HG03432 (cell line): ENCODE results near the gene CACNA2D2.

Source experiments
- ATAC-seq: cut with Tn5 transposase; IDR thresholded peaks from one replicate; pipeline ENCODE4 v1.9.1; 2021; ENCODE audit warnings: mild to moderate bottlenecking, moderate library complexity; ENCODE audit not compliant: unreplicated experiment

Gene CACNA2D2

DNA sequence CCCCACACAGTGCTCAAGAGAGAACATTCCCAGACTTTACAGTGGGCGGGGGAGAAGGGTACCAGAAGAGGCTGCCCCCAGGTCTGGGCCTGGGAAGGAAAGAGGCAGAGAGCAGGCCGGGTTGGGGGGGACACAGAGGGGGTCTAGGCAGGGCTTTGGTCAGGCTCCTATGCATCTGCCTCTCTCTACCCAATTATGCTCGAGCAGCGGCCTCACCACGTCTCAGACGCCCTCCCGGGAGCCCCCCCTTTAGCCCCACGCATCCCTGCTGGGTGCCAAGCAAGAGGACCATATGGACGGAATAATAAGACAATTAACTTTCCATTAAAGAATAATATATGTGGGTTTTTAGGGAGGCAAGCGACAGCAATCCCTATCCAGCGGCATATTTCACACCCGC, 32.8 kb downstream of the CACNA2D2 start:
- no peak for ATAC-seq

- no peak for ATAC-seq
These were observed 35.5 kb downstream of the CACNA2D2 start for GRCh38 chr3:50467919-50468318.

DNA sequence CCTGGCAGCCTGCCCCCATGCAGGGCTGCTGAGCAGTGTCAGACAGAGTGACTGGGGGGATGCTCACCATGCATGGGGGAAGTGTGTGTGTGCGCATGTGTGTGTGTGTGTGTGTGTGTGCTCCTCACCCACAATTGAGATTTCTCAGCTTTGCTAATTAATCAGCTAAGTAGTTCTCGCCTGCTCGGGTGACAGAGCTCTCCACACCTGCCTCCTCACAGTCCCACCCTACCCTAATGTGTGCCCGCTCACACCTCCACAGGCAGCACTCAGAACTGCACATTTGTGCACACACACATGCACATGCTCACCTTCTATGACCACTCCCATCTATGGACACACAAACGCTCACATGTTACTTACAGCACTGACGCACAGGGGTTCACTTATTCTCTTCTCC, 37.3 kb downstream of the CACNA2D2 start:
- no peak for ATAC-seq

DNA sequence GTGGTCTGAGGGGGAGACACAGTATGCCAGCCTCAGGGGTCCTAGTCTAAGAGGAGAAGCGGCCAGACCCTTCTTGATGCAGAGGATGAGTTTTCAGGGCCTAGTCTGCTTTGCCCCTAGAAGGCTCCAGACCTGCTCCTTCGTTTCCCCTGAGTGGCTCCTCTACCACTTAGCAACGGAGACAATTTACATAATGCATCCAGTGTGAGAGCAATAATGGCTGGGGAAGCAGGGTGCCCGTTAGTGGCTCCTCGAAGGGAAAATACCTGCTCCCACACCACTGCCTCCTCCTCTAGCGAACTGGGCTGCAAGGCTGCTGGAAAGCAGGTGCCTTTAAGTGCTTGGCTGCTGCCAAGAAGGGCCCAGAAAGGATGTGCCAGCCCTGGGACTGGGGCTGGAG, 38.9 kb downstream of the CACNA2D2 start:
- no peak for ATAC-seq

- no peak for ATAC-seq
These were observed 43.6 kb downstream of the CACNA2D2 start for GRCh38 chr3:50459785-50460184.

DNA sequence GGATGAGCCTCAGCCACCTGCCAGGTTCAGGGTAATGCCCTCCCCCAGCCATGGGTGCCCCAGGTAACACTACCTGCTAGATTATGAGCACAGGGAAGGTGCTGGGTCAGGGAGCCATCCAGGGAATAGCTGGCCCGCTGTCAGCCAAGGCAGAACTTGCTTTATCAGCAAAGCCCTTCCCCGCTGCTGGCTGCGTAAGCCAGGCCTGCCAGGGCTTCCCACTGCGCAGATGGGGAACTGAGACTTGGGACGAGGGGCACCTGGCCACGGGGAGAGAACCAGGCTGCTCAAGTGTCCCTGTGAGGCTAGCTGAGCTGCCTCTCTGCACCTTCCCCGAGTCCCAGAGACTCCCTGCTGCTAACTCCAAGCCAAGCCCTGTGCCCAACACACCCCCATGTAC, 45.4 kb downstream of the CACNA2D2 start:
- no peak for ATAC-seq

DNA sequence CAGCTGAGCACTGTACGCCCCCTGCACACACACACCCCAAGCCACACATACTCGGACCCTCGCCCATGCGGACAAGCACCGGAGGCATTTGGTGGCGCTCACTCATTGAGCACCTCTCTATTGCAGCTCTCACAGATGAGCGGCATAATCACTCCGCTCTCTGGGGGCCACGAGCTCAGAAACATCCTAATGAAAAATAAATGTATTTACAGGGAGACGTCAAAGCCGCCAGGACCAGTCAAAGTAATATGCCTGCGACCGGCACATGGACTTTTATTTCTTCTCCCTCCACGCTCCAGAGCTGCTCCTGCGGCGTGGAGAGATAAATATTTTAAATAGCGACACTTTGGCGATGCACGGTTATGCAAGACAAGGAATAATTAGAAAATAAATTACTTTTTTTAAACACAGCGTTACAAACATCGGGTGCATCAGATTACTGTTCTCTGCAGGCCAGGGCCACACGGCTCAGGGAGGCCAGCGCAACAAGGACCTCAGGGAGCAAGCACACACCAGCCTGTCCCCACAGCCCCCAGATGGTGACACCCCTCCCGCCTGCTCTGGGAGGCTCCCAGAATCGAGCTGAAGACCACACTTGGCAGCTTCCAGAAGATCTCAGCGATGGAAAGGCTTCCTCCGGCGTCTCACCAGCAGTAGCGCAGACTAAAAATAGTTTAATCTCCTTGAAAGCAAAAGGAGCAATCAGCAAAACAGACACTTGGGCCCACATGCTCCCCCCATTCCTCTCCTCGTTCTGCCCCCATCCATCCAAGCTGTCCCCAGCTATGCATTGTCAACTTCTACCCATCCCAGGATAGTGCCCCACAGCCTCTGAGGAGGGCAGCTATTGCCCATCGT, 48.0 kb downstream of the CACNA2D2 start:
- no peak for ATAC-seq

DNA sequence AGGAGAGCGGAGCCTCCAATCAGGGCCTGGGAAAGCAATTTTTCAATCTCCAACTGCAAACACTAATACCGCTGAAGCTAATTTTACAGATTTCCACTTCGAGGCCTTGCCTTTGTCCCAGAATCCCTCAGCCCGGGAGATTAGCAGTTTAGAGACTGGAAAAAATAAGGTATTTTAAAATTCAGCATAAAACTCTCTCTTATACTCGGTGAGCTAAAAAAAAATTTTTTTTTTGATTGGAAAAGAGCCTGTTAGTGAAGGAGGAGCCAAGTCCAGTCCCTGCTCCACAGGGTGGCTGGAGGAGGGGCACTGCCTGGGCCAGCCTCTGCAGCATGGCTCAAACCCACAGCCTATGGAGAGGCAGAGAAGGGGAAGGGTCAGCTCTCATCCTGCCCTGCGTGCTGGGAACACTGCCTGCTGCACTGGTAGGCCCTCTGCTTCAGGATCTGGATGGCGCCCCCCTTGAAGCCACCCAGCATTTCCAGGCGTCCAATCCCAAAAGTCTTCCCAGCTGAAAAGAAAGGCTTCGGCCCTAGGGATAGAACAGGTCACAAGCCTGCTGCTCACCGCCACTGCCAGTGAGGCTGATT, 48.9 kb downstream of the CACNA2D2 start:
- no peak for ATAC-seq

- ATAC-seq: no peak
These were observed 49.5 kb downstream of the CACNA2D2 start for GRCh38 chr3:50453907-50454306.

DNA sequence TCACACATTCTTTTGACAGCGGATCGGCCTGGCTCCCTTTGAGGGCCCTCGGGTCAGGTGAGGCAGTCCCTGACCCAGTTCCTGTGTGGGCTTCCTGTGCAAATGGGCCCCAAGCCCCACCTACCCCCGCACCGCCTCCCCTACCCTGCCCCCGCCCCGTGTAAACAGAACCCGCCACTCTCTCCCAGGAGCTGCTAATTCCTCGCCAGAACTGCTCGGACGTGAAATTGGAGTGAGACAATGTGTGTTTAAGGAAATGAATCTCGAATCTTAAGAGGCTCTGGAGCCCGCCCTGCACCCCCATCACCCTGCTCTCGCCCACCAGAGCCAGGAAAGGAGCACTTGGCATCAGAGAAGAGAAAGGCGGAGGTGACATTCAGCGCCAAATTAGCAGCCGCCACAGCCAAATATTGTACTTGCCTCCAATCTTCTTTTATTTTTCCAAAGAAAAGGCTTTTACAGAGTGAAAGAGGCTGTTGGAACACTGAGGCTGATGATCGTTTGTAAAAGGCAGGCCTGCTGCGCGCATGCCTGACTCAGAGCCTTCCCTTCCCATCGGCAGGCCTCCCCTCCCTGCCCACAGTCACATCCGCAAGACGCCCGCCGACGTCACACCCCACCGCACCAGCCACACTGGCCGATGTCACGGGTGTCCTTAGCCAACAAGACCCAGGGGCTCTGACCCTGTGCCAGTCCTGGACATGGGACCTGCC, 53.1 kb downstream of the CACNA2D2 start:
- no peak for ATAC-seq

- no peak for ATAC-seq
These were observed 54.5 kb downstream of the CACNA2D2 start for GRCh38 chr3:50448752-50449539.

GRCh38 chr3:50447290-50447840, 56.1 kb downstream of the CACNA2D2 start:
- no peak for ATAC-seq

- no peak for ATAC-seq
These were observed 57.5 kb downstream of the CACNA2D2 start for GRCh38 chr3:50445919-50446318.

- ATAC-seq: no peak
These were observed 58.7 kb downstream of the CACNA2D2 start for GRCh38 chr3:50444782-50445181.

DNA sequence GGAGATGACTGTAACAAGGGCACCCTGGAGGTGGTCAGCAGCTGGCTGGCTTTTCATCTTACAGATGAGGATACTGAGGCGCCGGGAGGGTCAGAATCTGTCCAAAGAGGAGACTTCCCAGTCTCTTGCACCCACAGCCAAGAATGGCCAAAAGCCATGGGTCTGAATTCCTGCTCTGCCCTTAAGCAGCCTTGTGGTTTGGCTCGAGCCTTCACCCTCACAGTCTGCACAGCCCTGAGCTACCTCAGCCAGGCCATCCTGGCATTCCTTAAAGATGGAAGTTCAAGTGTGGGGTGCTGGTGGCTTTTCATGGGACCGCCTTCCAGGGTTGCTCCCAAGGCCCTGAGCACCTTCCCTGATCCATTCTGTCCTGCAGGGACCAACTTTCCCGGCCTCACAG, 59.2 kb downstream of the CACNA2D2 start:
- ATAC-seq: no peak

- no peak for ATAC-seq
These were observed 60.4 kb downstream of the CACNA2D2 start for GRCh38 chr3:50442945-50443579.

GRCh38 chr3:50441424-50442217, 61.8 kb downstream of the CACNA2D2 start:
- ATAC-seq: no peak

DNA sequence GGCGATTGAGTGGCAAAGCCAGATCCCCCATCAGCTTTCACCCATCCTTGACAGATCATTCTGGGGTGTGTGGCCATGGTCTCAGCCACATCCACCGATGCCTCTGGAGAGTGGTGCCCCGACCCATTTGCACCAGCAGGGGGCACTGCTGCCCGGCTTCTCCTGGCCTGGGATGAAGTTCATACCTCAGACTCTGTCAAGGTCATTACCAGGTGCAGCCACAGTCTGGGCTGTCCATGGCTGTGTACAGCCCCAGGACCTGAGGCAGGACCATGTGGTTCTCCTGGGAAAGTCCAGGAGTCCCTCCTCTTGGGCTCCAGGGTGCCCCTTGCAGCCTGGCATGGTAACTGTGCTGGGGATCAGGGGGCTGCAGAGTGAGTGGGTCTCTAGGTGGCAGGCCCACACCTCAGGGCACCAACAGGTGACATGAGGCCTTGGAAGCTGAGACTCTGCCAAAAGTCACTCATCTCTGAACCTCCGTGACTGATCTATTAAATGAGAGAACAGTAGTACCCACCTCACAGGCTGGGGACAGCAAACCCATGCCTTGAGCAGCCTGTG, 67.2 kb downstream of the CACNA2D2 start:
- ATAC-seq: peak; percentile 69
